Fibroblast of the aortic adventitia (primary cell): ENCODE data around the gene CEP85. TPM values are rescaled to one million over a fixed set of nuclear protein-coding genes. Genes with fewer than 3 reads are reported as not detected.

ENCODE experiments used
- DNase-seq: peaks from one replicate; pipeline ENCODE4 v3.0.0-alpha.2; 2010; ENCODE audit warnings: low read depth
- H3K4me3 ChIP-seq: 2 replicates; pipeline ENCODE4 v1.5.1; 2011; ENCODE audit warnings: low read depth, mild to moderate bottlenecking, control low read depth, low read length, moderate library complexity
- total RNA-seq: library from RNA; depleted of rRNA; stranded (reverse); fragments of >200 nt; gene quantifications from 2 replicates; pipeline ENCODE4 v1.2.3, GENCODE V29; 2012; ENCODE audit warnings: low replicate concordance
- TF ChIP-seq, protein P1 (sequence below): IDR thresholded peaks from 2 replicates; pipeline ENCODE4 v1.5.1; 2011; ENCODE audit warnings: mild to moderate bottlenecking, low read length, control low read depth, inconsistent platforms; ENCODE audit not compliant: insufficient read depth

CEP85 gene
- total RNA-seq, 1 donor = 12.9 TPM

DNA sequence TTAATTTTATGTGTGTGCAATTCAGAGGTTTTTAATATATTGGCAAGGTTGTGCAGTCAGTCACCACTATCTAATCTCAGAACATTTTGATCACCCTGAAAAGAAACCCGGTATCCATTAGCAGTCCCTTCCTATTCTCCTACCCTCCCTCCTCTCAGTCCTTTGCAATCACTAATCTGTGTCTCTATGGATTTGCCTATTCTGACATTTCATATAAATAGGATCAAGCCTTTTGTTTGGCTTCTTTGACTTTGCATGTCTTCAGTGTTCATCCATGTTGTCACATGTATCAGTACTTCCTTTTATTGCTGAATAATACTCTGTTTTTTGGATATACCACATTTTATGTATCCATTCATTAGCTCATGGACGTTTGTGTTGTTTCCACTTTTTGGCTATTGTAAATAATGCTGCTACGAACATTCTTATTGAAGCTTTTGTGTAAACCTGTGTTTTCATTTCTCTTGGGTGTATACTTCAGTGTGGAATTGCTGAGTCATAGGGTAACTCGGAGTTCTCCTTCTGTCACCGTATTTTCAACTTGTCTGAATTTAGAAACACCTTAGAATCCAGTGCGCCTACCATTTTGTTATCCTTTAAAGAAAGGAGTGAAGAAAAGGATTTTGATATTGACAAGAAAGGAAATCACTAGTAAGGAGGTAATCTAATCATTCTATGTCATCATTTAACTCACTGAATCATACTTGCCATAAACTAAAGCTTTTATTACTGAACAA is 3.4 kb downstream of the CEP85 start:
- TF ChIP-seq, protein P1, sequence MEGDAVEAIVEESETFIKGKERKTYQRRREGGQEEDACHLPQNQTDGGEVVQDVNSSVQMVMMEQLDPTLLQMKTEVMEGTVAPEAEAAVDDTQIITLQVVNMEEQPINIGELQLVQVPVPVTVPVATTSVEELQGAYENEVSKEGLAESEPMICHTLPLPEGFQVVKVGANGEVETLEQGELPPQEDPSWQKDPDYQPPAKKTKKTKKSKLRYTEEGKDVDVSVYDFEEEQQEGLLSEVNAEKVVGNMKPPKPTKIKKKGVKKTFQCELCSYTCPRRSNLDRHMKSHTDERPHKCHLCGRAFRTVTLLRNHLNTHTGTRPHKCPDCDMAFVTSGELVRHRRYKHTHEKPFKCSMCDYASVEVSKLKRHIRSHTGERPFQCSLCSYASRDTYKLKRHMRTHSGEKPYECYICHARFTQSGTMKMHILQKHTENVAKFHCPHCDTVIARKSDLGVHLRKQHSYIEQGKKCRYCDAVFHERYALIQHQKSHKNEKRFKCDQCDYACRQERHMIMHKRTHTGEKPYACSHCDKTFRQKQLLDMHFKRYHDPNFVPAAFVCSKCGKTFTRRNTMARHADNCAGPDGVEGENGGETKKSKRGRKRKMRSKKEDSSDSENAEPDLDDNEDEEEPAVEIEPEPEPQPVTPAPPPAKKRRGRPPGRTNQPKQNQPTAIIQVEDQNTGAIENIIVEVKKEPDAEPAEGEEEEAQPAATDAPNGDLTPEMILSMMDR = no peak
- peak; percentile 50 for DNase-seq
- H3K4me3 ChIP-seq = no peak overlapping the region

DNA sequence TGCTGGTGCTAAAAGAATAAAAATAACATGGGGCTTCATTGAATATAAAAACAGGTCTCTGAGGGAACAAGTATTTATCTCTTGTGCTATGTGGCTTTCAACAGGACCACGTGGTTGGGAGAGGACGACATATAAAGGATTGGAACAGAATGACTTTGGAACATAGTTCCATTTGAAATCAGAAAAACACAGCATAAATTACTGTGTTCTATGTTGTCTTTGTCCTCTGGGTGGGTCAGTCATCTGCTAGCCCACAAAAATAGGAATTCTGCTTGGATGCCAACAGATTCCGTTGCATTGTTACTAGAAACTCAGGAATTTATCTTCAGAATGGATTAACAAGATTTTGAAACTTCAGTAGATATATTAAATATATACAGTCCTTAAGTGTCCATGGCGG is 5.9 kb downstream of the CEP85 start:
- peak; percentile 76 for DNase-seq
- no peak overlapping the region for H3K4me3 ChIP-seq
- TF ChIP-seq, protein P1 = no peak

GRCh38 chr1:26252718-26253117 is 18.7 kb downstream of the CEP85 start:
- no peak overlapping the region for H3K4me3 ChIP-seq
- DNase-seq = no peak
- TF ChIP-seq, protein P1 = no peak

DNA sequence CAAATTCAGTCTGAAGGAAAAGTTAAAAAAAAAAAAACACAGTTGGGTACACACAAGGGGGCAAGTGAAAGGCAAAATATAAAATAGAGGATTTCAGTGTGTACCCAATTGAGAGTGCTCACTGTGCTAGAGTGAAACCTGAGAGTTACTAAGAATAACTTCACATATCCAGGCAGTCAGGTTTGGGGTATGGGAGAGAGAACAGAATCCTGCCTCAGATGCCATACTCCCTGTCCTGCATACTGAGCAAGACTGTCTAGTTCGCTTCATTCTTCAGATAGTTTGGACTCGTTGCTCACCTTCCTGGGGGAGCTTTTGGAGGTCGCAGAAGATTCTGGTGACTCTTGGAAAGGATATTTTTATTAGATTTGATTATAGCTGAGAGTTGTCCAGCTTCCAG is 20.4 kb downstream of the CEP85 start:
- no peak for DNase-seq

GRCh38 chr1:26257222-26257621 is 23.2 kb downstream of the CEP85 start:
- TF ChIP-seq, protein P1 = no peak
- no peak for DNase-seq
- H3K4me3 ChIP-seq = no peak overlapping the region

More for the DNA sequence above, 20.4 kb downstream of the CEP85 start:
- TF ChIP-seq, protein P1 = no peak
- no peak overlapping the region for H3K4me3 ChIP-seq

GRCh38 chr1:26259005-26259404 is 25.0 kb downstream of the CEP85 start:
- TF ChIP-seq, protein P1 = no peak
- H3K4me3 ChIP-seq = no peak overlapping the region
- no peak for DNase-seq

- DNase-seq = no peak
- H3K4me3 ChIP-seq = no peak overlapping the region
- TF ChIP-seq, protein P1 = no peak
These were observed 25.6 kb downstream of the CEP85 start for GRCh38 chr1:26259578-26259977.
